ENCODE data around the gene PON2. TPM values are rescaled to one million over a fixed set of nuclear protein-coding genes. Genes with fewer than 3 reads are reported as not detected.

The PON2 gene
- total and polyA plus RNA-seq, 2 of the 13 experiments (the other 11 are each of a cell fraction or from before 2014, with no cell fraction given): 202 to 217 TPM

GRCh38 chr7:95440394-95441038 lies 5.7 kb upstream of the PON2 start (continued):
- TF ChIP-seq ZNF3 (CRISPR knock-in tag; IDR thresholded peaks at IDR 0.05) (no peak), POLR2AphosphoS2 (IDR thresholded peaks at IDR 0.05; ENCODE audit: low read depth, low read length) (no peak), TCF7L2 (IDR thresholded peaks at IDR 0.05; ENCODE audit: low read depth, low read length) (no peak), MTF2 (CRISPR knock-in tag; IDR thresholded peaks at IDR 0.05; ENCODE audit: borderline replicate concordance) (no peak), KDM6A (CRISPR knock-in tag; IDR thresholded peaks at IDR 0.05; ENCODE audit: low read depth) (peak; percentile 97), SNRNP70 (IDR thresholded peaks at IDR 0.05; ENCODE audit: low read depth, low read length) (no peak), KMT2B (CRISPR knock-in tag; IDR thresholded peaks at IDR 0.05) (peak; percentile 66), ARHGAP35 (CRISPR knock-in tag; IDR thresholded peaks at IDR 0.05; ENCODE audit: borderline replicate concordance) (no peak), ZMYM4 (CRISPR knock-in tag; IDR thresholded peaks at IDR 0.05) (peak; percentile 65; the same call in 1 of the 2 replicates), MIER2 (CRISPR knock-in tag; IDR thresholded peaks at IDR 0.05) (peak; percentile 52; the same call in 1 of the 2 replicates), XBP1 (CRISPR knock-in tag; IDR thresholded peaks at IDR 0.05) (no peak), RBFOX2 (IDR thresholded peaks at IDR 0.05; ENCODE audit: low read depth, low read length) (no peak), ZFP36L2 (CRISPR knock-in tag; IDR thresholded peaks at IDR 0.05) (no peak), ATF3 (CRISPR knock-in tag; IDR thresholded peaks at IDR 0.05) (peak; percentile 72; the same call in 1 of the 2 replicates), KDM2A (CRISPR knock-in tag; IDR thresholded peaks at IDR 0.05; ENCODE audit: borderline replicate concordance, low read depth) (no peak), EP300 (IDR thresholded peaks at IDR 0.05; ENCODE audit: low read depth in 2 of 2, low read length in 2 of 2) (peak; percentile 80 to 98), EP300 (CRISPR knock-in tag; IDR thresholded peaks at IDR 0.05; ENCODE audit: borderline replicate concordance) (peak; percentile 93), ZNF557 (CRISPR knock-in tag; IDR thresholded peaks at IDR 0.05) (no peak), ZNF18 (CRISPR knock-in tag; IDR thresholded peaks at IDR 0.05; ENCODE audit: insufficient replicate concordance) (no peak), ZNF260 (CRISPR knock-in tag; IDR thresholded peaks at IDR 0.05; ENCODE audit: borderline replicate concordance, low read depth) (no peak), RBM39 (IDR thresholded peaks at IDR 0.05; ENCODE audit: low read depth, low read length, poor library complexity, severe bottlenecking) (no peak), ZNF292 (CRISPR knock-in tag; IDR thresholded peaks at IDR 0.05; ENCODE audit: borderline replicate concordance, low read depth) (no peak), RFX1 (IDR thresholded peaks at IDR 0.05) (no peak), ZBTB49 (CRISPR knock-in tag; IDR thresholded peaks at IDR 0.05; ENCODE audit: borderline replicate concordance) (no peak), ZNF350 (CRISPR knock-in tag; IDR thresholded peaks at IDR 0.05; ENCODE audit: borderline replicate concordance, low read depth) (no peak), HOXA5 (CRISPR knock-in tag; IDR thresholded peaks at IDR 0.05) (peak; percentile 49; the same call in 1 of the 2 replicates), DNMT3B (CRISPR knock-in tag; conservative IDR thresholded peaks at IDR 0.05) (no peak), ZNF614 (CRISPR knock-in tag; IDR thresholded peaks at IDR 0.05; ENCODE audit: borderline replicate concordance) (peak; percentile 69), KDM5A (IDR thresholded peaks at IDR 0.05; ENCODE audit: borderline replicate concordance, low read length) (no peak; the same call in 1 of the 2 replicates)

Measured in HepG2 (cell line).